AG04449 (cell line): ENCODE data around the gene DDOST.
"Not testable (repeated sequence)": the region's sequence is repeated elsewhere in the genome, so short reads cannot be mapped to it uniquely, and the experiment has no call there.

Source experiments
- CTCF ChIA-PET: fragments of 350-600 bp; formaldehyde crosslinking; extraction: SDS; loops from one replicate; lab custom pipeline; 2021; ENCODE audit warnings: antibody characterized with exemption; lab: Yijun Ruan, JAX
- POLR2A ChIA-PET: fragments of 400-600, 350-600 bp; formaldehyde crosslinking; extraction: SDS; loops from one replicate; lab custom pipeline; 2020; ENCODE audit warnings: antibody characterized with exemption, inconsistent platforms; lab: Yijun Ruan, JAX
- DNase-seq: peaks from one replicate; pipeline ENCODE4 v3.0.0-alpha.2; 2010; ENCODE audit warnings: low read depth, low spot score
- H3K4me3 ChIP-seq: 2 replicates; pipeline ENCODE4 v1.5.1; 2011; ENCODE audit warnings: low read depth, mild to moderate bottlenecking, control low read depth, low read length
- CTCF ChIP-seq: IDR thresholded peaks from one replicate; pipeline ENCODE4 v1.5.1; 2011; ENCODE audit warnings: mild to moderate bottlenecking, moderate library complexity, low read length, control low read depth, inconsistent platforms; ENCODE audit not compliant: insufficient read depth; ENCODE audit errors: missing control alignments

The DDOST gene

DNA sequence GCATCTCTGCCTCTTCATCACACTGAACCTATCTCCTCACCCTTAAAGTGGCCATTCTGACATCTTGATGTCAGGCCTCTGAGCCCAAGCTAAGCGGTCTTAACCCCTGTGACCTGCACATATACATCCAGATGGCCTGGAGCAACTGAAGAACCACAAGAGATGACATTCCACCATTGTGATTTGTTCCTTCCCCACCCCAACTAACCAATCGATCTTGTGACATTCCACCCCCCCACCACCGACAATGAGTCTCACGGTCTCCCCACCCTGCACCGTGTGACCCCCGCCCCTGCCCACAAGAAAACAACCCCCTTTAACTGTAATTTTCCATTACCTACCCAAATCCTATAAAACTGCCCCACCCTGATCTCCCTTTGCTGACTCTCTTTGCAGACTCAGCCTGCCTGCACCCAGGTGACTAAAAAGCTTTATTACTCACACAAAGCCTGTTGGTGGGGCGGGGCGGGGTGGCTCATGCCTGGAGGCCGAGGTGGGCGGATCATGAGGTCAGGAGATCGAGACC, 48.9 kb downstream of the DDOST start:
- CTCF ChIA-PET, result interaction anchor here (1.5 to 18.7 kb wide), 2 partner anchors 21 to 24 kb away, joined by 4 to 224 read pairs; partner anchors contain the start of gene PINK1
- no peak for TF ChIP-seq CTCF
- POLR2A ChIA-PET, result no interaction called here
- H3K4me3 ChIP-seq, result no peak overlapping the region
- no peak for DNase-seq

GRCh38 chr1:20611652-20612051, 49.5 kb downstream of the DDOST start:
- CTCF ChIA-PET, result interaction anchor here (1.5 to 18.7 kb wide), 2 partner anchors 11 to 22 kb away, joined by 4 to 224 read pairs; partner anchors contain the start of gene PINK1
- no peak for TF ChIP-seq CTCF

GRCh38 chr1:20610970-20611369, 50.2 kb downstream of the DDOST start:
- CTCF ChIA-PET, result interaction anchor here (1.5 to 18.7 kb wide), 2 partner anchors 10 to 22 kb away, joined by 4 to 224 read pairs; partner anchors contain the start of gene PINK1
- no peak overlapping the region for H3K4me3 ChIP-seq
- TF ChIP-seq CTCF, result no peak
- POLR2A ChIA-PET, result no interaction called here
- no peak for DNase-seq

More at GRCh38 chr1:20611652-20612051, 49.5 kb downstream of the DDOST start:
- no peak for DNase-seq
- POLR2A ChIA-PET, result no interaction called here
- H3K4me3 ChIP-seq, result no peak overlapping the region

GRCh38 chr1:20609541-20609940, 51.6 kb downstream of the DDOST start:
- POLR2A ChIA-PET, result interaction anchor here (1.0 kb wide), 1 partner anchor 25 kb away, joined by 5 read pairs; no protein-coding TSS in a partner anchor
- TF ChIP-seq CTCF, result no peak
- H3K4me3 ChIP-seq, result no peak overlapping the region
- no peak for DNase-seq
- CTCF ChIA-PET, result interaction anchor here (18.7 kb wide), 1 partner anchor 24 kb away, joined by 224 read pairs; the partner anchor contains the start of gene PINK1

- POLR2A ChIA-PET, H3K4me3 ChIP-seq, DNase-seq: not testable (repeated sequence)
- CTCF ChIA-PET, result interaction anchor here (1.1 to 1.8 kb wide), 2 partner anchors 10 to 27 kb away, joined by 3 to 5 read pairs; no protein-coding TSS in a partner anchor
Observed at GRCh38 chr1:20606801-20607570, 54.2 kb downstream of the DDOST start.

DNA sequence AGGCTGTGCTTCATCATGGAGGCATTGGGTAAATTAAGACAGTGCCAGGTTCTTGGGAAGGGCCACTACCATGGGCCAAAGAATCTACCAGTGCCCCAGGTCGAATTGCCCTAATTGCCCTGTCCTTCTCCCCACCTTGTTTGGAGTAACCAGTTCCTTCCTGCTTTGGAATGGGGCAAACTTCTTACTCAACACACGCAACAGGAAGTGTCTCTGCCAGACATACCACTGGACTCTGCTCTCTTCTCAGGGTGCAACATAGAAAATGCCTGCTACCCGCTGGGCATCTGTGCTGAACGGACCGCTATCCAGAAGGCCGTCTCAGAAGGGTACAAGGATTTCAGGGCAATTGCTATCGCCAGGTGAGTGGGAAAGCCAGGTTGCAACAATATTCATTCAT, 56.5 kb downstream of the DDOST start:
- POLR2A ChIA-PET, result interaction anchor here (2.3 kb wide), 1 partner anchor 9 kb away, joined by 13 read pairs; no protein-coding TSS in a partner anchor
- no peak for DNase-seq
- no peak for TF ChIP-seq CTCF
- CTCF ChIA-PET, result interaction anchor here (2.1 kb wide), 1 partner anchor 29 kb away, joined by 7 read pairs; no protein-coding TSS in a partner anchor
- no peak overlapping the region for H3K4me3 ChIP-seq
